A673 (cell line): ENCODE results near the gene TBX4. TPM values are rescaled to one million over a fixed set of nuclear protein-coding genes. Genes with fewer than 3 reads are reported as not detected.

Source experiments
- BruUV-seq: library from RNA; stranded (reverse); fragments of 400-500 nt; replicated peaks from 2 replicates; lab custom pipeline; 2021; lab: Mats Ljungman, UMichigan
- CTCF ChIA-PET: fragments of 300-600 bp; sonication (Branson Sonifier 250); formaldehyde crosslinking; loops from one replicate; lab custom pipeline; 2022; ENCODE audit warnings: antibody characterized with exemption; lab: Charles Lee
- POLR2A ChIA-PET: fragments of 300-600 bp; sonication (Branson Sonifier 250); formaldehyde crosslinking; loops from one replicate; lab custom pipeline; 2022; ENCODE audit warnings: antibody characterized with exemption; ENCODE audit not compliant: low non-redundant PET; lab: Charles Lee
- DNase-seq: peaks from one replicate; pipeline ENCODE4 v3.0.0-alpha.2; 2015; ENCODE audit warnings: low spot score
- H3K27ac ChIP-seq: fragments of 200-600 bp; sonication (generic); 2 replicates; pipeline ENCODE4 v1.5.1; 2016; ENCODE audit warnings: mixed run types, low read depth, mild to moderate bottlenecking, mixed read lengths, antibody characterized with exemption, low read length; ENCODE audit not compliant: poor library complexity, severe bottlenecking
- H3K27me3 ChIP-seq: fragments of 200-600 bp; sonication (generic); replicated peaks from 2 replicates; pipeline ENCODE4 v1.6.1; 2017; ENCODE audit warnings: mixed run types, low read depth, mild to moderate bottlenecking, mixed read lengths, antibody characterized with exemption, low read length; ENCODE audit not compliant: insufficient read depth, poor library complexity
- H3K36me3 ChIP-seq: fragments of 200-600 bp; sonication (generic); 2 replicates; pipeline ENCODE4 v1.6.1; 2016; ENCODE audit warnings: mixed run types, mild to moderate bottlenecking, mixed read lengths, antibody characterized with exemption, low read length; ENCODE audit not compliant: insufficient read depth, poor library complexity, severe bottlenecking
- H3K4me1 ChIP-seq: fragments of 200-600 bp; sonication (generic); 2 replicates; pipeline ENCODE4 v1.6.1; 2017; ENCODE audit warnings: mixed run types, mild to moderate bottlenecking, mixed read lengths, antibody characterized with exemption, low read length; ENCODE audit not compliant: insufficient read depth, poor library complexity, severe bottlenecking
- H3K4me3 ChIP-seq: fragments of 200-600 bp; sonication (generic); 2 replicates; pipeline ENCODE4 v1.5.1; 2016; ENCODE audit warnings: low read depth, mixed run types, mild to moderate bottlenecking, mixed read lengths, low read length; ENCODE audit not compliant: poor library complexity, severe bottlenecking
- H3K9me3 ChIP-seq: fragments of 200-600 bp; sonication (generic); 2 replicates; pipeline ENCODE4 v1.6.1; 2016; ENCODE audit warnings: mixed run types, low read depth, mild to moderate bottlenecking, mixed read lengths, antibody characterized with exemption, low read length; ENCODE audit not compliant: poor library complexity, severe bottlenecking
- EZH2 ChIP-seq: fragments of 200-600 bp; sonication (generic); IDR thresholded peaks from 2 replicates; pipeline ENCODE4 v1.6.1; 2017; ENCODE audit warnings: borderline replicate concordance, low read depth, mild to moderate bottlenecking, mixed read lengths, antibody characterized with exemption, low read length; ENCODE audit not compliant: poor library complexity, severe bottlenecking
- intact Hi-C: fragments of 100-400 bp; cut with micrococcal nuclease; formaldehyde crosslinking; loops from one replicate; pipeline ENCODE4 v1.10.0; 2022; ENCODE audit not compliant: unreplicated experiment
- total RNA-seq: library from RNA; stranded (reverse); gene quantifications from 2 replicates; pipeline ENCODE4 v1.2.3, GENCODE V29; 2021
- TF ChIP-seq, protein P1 (sequence below): fragments of 300-800, 200-600 bp; sonication (generic); conservative IDR thresholded peaks from 2 replicates; pipeline ENCODE4 v1.5.1; 2017; ENCODE audit warnings: low read depth, mild to moderate bottlenecking, antibody characterized with exemption, low read length, moderate library complexity, mixed read lengths

TBX4 gene
- total RNA-seq, 1 experiment from 2014 or later = not detected

DNA sequence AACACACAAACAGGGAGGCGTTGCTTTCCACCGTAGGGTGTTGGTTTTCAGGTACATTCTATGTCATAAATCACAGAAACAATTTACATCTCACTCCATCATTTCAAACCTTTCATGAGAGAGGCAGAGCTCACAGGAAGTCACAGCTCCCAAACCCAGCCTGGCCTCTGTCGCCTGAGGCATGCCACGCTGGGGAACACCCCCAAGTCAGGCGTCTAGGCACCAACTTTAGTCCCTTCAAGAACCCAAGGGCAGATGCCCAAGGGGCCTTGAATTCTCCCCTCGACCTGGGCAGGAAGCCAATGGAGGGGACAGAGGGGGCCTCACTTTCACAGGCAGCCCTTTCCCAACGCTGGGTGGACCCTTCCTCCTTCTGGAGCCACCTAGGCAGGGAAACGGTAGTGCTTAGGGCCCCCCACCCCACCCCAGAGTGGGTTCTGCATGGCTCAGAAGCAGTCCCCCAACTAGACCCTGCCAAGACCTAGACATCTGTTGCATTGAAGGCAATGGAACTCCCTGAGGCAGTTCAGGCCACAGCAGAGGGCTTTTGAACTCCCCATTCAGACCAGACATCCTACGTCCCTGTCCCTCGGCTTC is 10.6 kb downstream of the TBX4 start:
- Histone ChIP-seq H3K36me3 (no peaks in the 10 kb centered on the region), H3K27me3 (peaks cover 25% of the 10 kb centered on the region), H3K9me3 (no peaks in the 10 kb centered on the region), H3K27ac (no peak overlapping the region), H3K4me3 (no peak overlapping the region), H3K4me1 (peaks cover 4% of the 10 kb centered on the region)
- ChIA-PET CTCF (no interaction called here), POLR2A (no interaction called here)
- TF ChIP-seq EZH2 = no peak
- TF ChIP-seq, protein P1, sequence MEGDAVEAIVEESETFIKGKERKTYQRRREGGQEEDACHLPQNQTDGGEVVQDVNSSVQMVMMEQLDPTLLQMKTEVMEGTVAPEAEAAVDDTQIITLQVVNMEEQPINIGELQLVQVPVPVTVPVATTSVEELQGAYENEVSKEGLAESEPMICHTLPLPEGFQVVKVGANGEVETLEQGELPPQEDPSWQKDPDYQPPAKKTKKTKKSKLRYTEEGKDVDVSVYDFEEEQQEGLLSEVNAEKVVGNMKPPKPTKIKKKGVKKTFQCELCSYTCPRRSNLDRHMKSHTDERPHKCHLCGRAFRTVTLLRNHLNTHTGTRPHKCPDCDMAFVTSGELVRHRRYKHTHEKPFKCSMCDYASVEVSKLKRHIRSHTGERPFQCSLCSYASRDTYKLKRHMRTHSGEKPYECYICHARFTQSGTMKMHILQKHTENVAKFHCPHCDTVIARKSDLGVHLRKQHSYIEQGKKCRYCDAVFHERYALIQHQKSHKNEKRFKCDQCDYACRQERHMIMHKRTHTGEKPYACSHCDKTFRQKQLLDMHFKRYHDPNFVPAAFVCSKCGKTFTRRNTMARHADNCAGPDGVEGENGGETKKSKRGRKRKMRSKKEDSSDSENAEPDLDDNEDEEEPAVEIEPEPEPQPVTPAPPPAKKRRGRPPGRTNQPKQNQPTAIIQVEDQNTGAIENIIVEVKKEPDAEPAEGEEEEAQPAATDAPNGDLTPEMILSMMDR = no peak
- intact Hi-C loops = no loop called here
- no peak for DNase-seq
- BruUV-seq = no TSS peak

DNA sequence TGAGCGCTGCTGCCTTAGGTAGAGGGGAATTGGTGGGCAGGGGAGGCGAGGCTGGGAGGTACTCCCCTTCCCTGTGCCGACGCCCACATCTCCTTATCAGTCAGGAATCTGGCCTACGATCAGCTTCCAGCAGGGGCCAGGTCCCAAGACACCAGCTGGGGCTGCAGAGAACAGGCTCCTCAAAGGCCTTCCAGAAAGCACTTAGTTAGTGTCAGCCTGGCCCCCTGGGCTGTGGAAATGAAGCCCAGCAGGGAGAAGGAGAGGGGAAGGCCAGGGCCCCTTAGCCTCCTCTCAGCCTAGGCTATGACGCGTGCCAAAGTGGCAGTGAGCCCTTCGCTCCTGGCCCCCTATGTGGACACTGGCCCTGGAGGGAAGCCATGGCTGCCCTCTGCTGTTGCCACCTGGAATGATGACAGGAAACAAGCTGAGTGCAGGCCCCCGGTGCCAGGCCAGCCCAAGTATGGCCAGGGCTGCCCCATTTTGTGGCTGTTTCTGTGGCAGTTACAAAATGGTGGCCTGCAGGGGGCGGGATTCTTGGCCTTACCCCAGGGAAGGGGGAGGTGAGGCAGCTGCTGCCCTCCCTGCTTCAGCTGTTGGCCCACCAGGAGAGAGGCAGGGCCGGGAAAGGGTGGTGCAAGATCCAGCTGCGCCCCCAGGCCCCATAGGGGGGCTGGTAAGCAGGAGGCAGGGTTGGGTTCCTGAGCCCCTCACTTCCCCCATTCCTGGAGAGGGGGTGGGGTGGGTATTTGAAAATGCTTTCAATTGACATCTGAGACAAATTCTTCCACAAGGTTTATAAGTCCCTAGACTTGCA is 11.3 kb downstream of the TBX4 start:
- Histone ChIP-seq H3K9me3 (no peaks in the 10 kb centered on the region), H3K4me1 (peaks cover 4% of the 10 kb centered on the region), H3K4me3 (no peak overlapping the region), H3K27ac (no peak overlapping the region), H3K36me3 (no peaks in the 10 kb centered on the region), H3K27me3 (peaks cover 25% of the 10 kb centered on the region)
- no peak for DNase-seq
- POLR2A ChIA-PET = no interaction called here
- intact Hi-C loops = no loop called here
- BruUV-seq = no TSS peak
- no peak for TF ChIP-seq EZH2
- TF ChIP-seq, protein P1 = peak; percentile 37; the same call in 1 of the 2 replicates
- CTCF ChIA-PET = no interaction called here

DNA sequence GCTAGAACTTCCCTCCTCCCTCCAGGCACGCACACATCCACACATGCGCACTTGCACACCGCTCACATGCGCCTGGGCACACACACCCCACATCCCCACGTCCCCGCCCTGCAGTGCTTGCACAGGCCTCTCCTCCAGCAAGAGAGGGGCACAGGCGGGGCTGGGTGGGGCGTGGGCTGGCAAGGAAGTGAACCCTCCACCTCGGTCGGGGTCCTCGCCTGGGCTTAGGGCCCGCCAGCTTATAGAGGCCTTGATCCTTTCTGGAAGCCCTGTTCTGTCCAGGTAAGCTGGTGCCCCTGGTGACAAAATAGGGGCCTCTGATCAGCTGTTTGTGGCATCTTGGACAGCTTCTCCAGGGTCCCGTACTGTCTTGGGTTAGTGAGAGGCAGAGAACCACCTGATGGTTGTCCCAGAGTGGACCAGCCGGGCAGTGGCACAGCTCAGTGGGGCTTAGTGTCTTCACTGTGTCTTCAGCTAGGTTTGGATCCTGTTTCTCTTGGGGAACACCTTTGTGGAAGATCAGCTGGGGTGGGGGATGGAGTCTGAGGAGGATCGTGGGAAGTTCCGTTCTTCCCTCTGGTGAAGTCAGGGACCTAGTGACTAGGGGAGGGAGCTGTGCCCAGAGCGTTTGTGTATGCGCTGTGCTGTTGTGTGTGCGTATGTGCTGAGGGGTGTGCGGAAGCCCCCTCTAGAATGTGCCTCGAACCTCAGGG is 12.1 kb downstream of the TBX4 start:
- CTCF ChIA-PET = no interaction called here
- no peaks in the 10 kb centered on the region for H3K36me3 ChIP-seq
- H3K27me3 ChIP-seq = peaks cover 25% of the 10 kb centered on the region

More for the DNA sequence above, 12.1 kb downstream of the TBX4 start:
- intact Hi-C loops = no loop called here
- TF ChIP-seq, protein P1 = no peak
- Histone ChIP-seq H3K9me3 (no peaks in the 10 kb centered on the region), H3K4me1 (peaks cover 4% of the 10 kb centered on the region), H3K4me3 (no peak overlapping the region), H3K27ac (no peak overlapping the region)
- POLR2A ChIA-PET = no interaction called here
- no peak for DNase-seq
- BruUV-seq = no TSS peak
